GM18526 (cell line): ENCODE measurements around the gene ADARB2.

Experiments used
- POLR2A ChIP-seq: IDR thresholded peaks from 3 replicates; pipeline ENCODE4 v1.6.1; 2011; ENCODE audit not compliant: insufficient read length; ENCODE audit errors: extremely low read depth

ADARB2 gene

DNA sequence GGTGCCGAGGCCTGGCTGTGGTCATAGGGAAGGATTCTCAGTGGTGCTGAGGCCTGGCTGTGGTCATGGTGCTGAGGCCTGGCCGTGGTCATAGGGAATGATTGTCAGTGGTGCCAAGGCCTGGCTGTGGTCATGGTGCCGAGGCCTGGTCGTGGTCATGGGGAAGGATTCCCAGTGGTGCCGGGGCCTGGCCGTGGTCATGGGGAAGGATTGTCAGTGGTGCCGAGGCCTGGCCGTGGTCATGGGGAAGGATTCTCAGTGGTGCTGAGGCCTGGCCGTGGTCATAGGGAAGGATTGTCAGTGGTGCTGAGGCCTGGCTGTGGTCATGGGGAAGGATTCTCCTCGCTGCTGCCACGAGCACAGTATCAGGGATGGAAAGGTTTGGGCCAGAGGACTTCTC is 327.3 kb downstream of the ADARB2 start:
- no peak for TF ChIP-seq POLR2A

- TF ChIP-seq POLR2A: no peak
These were observed 327.9 kb downstream of the ADARB2 start for GRCh38 chr10:1409392-1409791.

DNA sequence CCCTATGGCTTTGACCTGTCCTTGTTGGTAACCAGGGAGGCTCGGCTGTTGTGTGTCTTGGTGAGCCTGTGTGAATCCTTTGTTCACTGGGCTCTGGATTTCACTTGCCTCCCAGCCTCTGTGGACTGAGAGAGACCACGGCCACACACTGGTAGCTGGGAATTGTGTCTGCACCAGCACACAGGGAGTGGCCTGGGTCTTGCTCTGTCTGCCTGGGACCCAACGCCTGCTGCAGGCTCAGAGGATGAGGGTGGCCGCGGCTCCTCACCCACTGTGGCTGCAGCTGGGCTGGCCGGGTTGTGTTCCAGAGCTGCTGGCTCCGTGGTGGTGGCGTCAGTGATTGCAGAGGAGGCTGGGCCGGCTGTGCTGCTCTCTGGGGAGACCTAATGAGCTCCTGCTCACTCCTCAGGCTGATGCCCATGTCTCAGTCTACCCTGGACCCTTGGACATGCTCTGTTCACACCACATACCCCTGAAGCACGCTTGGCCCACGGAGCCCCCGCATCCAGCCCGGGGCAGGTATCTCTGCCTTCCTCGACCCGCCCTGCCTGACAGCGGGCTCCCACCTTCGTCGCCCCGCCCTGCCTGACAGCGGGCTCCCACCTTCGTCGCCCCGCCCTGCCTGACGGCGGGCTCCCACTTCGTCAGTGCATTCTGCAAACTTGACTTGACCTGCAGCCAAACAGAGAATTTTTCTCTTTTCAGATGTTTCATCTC is 328.5 kb downstream of the ADARB2 start:
- no peak for TF ChIP-seq POLR2A

- TF ChIP-seq POLR2A: no peak
These were observed 330.1 kb downstream of the ADARB2 start for GRCh38 chr10:1406967-1407945.

GRCh38 chr10:1406132-1406966 is 331.0 kb downstream of the ADARB2 start:
- no peak for TF ChIP-seq POLR2A

DNA sequence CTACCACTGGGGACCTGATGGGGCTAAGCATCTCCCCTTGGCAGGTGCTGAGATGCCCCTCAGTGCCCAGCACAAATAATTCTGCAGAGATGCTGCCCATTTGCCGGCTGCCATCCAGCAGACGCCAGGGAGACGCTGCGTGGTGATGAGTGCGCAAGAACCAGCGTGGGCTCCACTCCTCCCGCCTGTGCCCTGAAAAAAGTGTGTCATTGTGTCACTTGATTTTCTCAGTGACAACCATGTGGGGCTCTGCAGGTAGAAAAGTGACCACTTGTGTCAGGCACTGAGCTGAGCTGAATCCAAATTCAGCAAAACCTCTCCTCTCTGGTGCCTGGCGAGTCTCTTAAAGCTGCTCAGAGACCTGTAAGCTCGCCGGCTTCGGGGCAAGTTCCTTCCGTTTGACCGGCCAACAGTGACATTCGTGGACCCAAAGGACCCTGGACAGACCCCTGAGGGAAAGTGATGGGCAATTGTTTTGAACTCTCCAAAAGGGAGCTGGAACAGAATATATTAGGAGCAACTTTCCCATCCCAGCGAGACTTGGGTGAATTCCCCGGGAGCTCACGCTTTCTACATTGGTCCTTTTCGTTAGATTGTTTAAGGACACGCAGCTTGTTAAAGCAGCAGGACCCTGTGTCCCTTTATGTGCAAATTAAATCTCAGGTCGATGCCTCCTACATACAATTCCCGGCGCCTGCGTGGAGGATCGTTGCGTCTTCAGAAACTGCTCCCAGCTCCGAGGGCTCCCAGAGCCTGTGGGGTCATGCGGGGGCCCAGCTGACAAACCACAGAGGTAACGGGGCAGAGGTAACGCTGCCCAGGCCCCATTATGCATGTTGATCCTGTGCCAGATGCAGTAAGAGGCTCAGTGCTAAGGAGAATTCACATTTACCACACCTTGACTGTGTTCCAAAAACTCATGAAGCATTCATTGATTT is 332.7 kb downstream of the ADARB2 start:
- no peak for TF ChIP-seq POLR2A

GRCh38 chr10:1403508-1404322 is 333.6 kb downstream of the ADARB2 start:
- no peak for TF ChIP-seq POLR2A

- TF ChIP-seq POLR2A: no peak
These were observed 334.4 kb downstream of the ADARB2 start for GRCh38 chr10:1402816-1403507.

DNA sequence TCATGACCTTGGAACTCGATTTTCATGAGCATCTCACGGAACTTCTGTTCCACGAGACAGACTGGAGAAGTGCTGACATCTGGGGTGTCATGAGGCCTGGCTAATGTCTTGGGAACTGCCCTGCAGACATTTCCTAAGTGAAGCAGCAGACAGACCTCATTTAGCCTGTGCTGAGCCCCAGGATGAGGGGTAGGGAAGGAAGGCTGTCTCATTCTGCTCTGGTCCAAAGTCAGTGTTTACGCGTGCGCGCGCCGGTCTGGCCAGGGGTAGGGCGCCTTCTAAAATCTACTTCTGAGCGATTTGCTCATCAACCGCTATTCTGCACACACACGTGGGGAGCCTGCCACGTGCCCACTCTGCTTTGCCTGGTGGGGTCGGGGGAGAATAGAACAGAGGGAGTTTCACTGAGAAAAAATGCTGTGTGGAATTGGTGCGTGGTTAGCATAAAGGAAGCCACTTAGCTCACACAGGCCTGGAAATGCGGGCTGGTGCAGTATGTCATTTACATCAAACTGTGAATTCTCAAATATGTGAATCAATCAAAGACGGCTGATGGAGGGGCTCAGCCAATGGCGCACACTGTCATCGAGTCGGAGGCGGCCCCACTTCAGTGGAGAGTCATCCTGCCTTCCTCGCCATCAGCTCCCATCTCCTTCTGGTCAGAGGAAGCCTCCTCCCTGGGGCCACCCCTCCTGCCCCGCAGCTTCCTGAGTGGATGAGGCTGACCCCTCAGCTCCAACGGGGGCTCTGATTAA is 335.1 kb downstream of the ADARB2 start:
- no peak for TF ChIP-seq POLR2A

GRCh38 chr10:1401071-1401965 is 336.0 kb downstream of the ADARB2 start:
- TF ChIP-seq POLR2A: no peak
